HEK293T (cell line): Measurements from ENCODE around the gene CCDC102B.
"Not testable (repeated sequence)": the region's sequence is repeated elsewhere in the genome, so short reads cannot be mapped to it uniquely, and the experiment has no call there.

ENCODE experiments used
- CTCF ChIA-PET: fragments of 350-600 bp; formaldehyde crosslinking; extraction: SDS; loops from one replicate; lab custom pipeline; 2021; ENCODE audit warnings: antibody characterized with exemption, inconsistent platforms; lab: Yijun Ruan, JAX
- POLR2A ChIA-PET: fragments of 350-600 bp; formaldehyde crosslinking; extraction: SDS; loops from one replicate; lab custom pipeline; 2020; ENCODE audit warnings: antibody characterized with exemption, inconsistent platforms; lab: Yijun Ruan, JAX
- DNase-seq: peaks from one replicate; pipeline ENCODE4 v3.0.0; 2012; ENCODE audit warnings: mixed read lengths; ENCODE audit errors: extremely low spot score
- ARNT ChIP-seq: fragments of 450-650 bp; IDR thresholded peaks from 2 replicates; pipeline ENCODE4 v1.6.1; 2017; ENCODE audit warnings: mild to moderate bottlenecking
- BHLHE40 ChIP-seq: fragments of 450-650 bp; IDR thresholded peaks from 2 replicates; pipeline ENCODE4 v1.6.1; 2016; ENCODE audit warnings: mild to moderate bottlenecking, moderate library complexity, borderline replicate concordance
- CTBP1 ChIP-seq: fragments of 450-650 bp; IDR thresholded peaks from 2 replicates; pipeline ENCODE4 v1.6.1; 2016; ENCODE audit warnings: borderline replicate concordance
- ELF4 ChIP-seq: fragments of 450-650 bp; IDR thresholded peaks from 2 replicates; pipeline ENCODE4 v1.6.1; 2017; ENCODE audit warnings: antibody characterized with exemption
- FOXA1 ChIP-seq: fragments of 450-650 bp; IDR thresholded peaks from 2 replicates; pipeline ENCODE4 v1.6.1; 2016; ENCODE audit warnings: mild to moderate bottlenecking
- FOXK2 ChIP-seq: fragments of 450-650 bp; IDR thresholded peaks from 2 replicates; pipeline ENCODE4 v1.6.1; 2016; ENCODE audit warnings: mild to moderate bottlenecking
- FOXM1 ChIP-seq: fragments of 450-650 bp; IDR thresholded peaks from 2 replicates; pipeline ENCODE4 v1.6.1; 2017; ENCODE audit warnings: mild to moderate bottlenecking, borderline replicate concordance
- HDGF ChIP-seq: fragments of 450-650 bp; IDR thresholded peaks from 2 replicates; pipeline ENCODE4 v1.6.1; 2017; ENCODE audit warnings: antibody characterized with exemption, borderline replicate concordance
- L3MBTL2 ChIP-seq: fragments of 450-650 bp; conservative IDR thresholded peaks from 2 replicates; pipeline ENCODE4 v1.6.1; 2016; ENCODE audit warnings: mild to moderate bottlenecking
- LEF1 ChIP-seq: fragments of 450-650 bp; IDR thresholded peaks from 2 replicates; pipeline ENCODE4 v1.6.1; 2017; ENCODE audit warnings: mild to moderate bottlenecking, borderline replicate concordance
- NFRKB ChIP-seq: fragments of 450-650 bp; IDR thresholded peaks from 2 replicates; pipeline ENCODE4 v1.6.1; 2016; ENCODE audit warnings: mild to moderate bottlenecking, moderate library complexity
- SP1 ChIP-seq: fragments of 450-650 bp; IDR thresholded peaks from 2 replicates; pipeline ENCODE4 v1.6.1; 2017
- SUZ12 ChIP-seq: fragments of 450-650 bp; IDR thresholded peaks from 2 replicates; pipeline ENCODE4 v1.6.1; 2016; ENCODE audit warnings: mild to moderate bottlenecking
- TARDBP ChIP-seq: fragments of 450-650 bp; IDR thresholded peaks from 2 replicates; pipeline ENCODE4 v1.6.1; 2016
- ZNF384 ChIP-seq: fragments of 450-650 bp; IDR thresholded peaks from 2 replicates; pipeline ENCODE4 v1.6.1; 2016
- TF ChIP-seq, protein P1 (sequence below): fragments of 450-650 bp; IDR thresholded peaks from 2 replicates; pipeline ENCODE4 v1.6.1; 2016

CCDC102B gene

DNA sequence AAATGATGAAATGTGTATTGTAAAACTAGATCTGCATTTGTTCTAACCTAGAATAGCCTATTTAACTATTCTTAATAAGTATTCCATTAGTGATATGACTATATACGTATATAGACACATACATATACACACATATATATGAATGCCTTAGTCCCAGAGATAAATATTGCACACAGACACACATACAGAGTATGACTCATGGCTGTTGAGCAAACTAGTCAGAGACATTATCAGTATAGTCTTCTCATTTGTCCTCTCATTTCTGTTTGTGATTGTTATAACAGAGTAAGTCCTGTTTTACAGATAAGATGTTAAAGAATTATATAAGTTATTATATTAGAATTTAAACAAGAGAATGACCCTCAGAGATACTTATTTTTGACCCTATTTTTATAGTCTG lies 202.5 kb downstream of the CCDC102B start:
- no peak for TF ChIP-seq TARDBP
- TF ChIP-seq FOXA1, result no peak
- no peak for TF ChIP-seq SP1
- no peak for TF ChIP-seq L3MBTL2
- TF ChIP-seq ZNF384, result no peak
- POLR2A ChIA-PET, result no interaction called here
- no peak for DNase-seq
- CTCF ChIA-PET, result no interaction called here

DNA sequence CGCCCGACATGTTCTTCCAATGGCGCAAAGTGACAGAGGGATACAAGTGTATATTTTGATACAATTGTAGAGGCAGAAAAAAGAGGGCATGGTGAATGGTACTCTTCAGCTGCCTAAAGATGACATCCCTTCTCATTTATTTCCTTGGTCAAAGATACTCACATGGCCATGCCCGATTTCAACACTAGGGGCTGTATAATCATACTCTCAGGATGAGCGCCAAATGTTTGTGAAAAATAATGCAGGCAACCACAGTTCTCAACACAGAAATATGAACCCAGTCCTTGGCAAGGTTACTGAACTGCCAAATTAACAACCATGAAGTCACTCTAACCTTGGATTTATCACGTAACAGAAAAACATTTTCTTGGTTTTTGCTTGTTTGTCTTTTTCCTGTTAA lies 204.4 kb downstream of the CCDC102B start:
- ChIA-PET POLR2A (no interaction called here), CTCF (no interaction called here)
- DNase-seq, result no peak
- TF ChIP-seq, protein P1, sequence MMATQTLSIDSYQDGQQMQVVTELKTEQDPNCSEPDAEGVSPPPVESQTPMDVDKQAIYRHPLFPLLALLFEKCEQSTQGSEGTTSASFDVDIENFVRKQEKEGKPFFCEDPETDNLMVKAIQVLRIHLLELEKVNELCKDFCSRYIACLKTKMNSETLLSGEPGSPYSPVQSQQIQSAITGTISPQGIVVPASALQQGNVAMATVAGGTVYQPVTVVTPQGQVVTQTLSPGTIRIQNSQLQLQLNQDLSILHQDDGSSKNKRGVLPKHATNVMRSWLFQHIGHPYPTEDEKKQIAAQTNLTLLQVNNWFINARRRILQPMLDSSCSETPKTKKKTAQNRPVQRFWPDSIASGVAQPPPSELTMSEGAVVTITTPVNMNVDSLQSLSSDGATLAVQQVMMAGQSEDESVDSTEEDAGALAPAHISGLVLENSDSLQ, result no peak
- TF ChIP-seq SUZ12, result no peak

DNA sequence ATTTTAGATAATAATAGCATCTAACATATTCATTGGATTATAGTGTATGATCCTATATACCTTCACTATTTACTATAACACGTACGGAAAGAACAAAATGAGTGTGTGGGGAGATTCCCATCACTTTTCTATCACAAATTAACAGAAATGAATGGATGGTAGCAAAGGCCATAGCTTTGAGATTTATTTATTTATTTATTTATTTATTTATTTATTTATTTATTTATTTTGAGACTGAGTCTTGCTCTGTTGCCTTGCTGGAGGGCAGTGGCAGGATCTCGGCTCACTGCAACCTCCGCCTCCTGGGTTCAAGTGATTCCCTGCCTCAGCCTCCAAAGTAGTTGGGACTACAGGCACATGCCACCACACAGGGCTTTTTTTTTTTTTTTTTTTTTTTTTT lies 208.3 kb downstream of the CCDC102B start:
- POLR2A ChIA-PET, DNase-seq, CTCF ChIA-PET: not testable (repeated sequence)

DNA sequence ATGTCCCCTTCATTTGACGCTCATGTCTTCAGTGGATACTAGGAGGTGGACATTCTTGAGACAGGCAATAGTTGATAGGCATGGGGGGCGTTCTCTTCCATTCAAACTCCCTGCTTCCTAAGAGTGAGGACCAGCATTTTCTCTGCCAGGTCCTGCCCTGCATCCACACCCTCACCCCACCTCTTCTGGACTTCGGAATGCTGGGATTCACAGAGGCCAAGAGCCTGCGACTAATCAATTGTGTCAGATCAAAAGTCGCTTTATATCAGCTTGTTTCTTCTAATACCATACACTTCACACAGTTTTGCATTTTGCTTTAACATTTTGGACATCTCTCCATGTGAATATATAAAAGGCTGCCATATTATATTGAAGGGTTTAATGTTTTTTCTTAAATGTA lies 210.7 kb downstream of the CCDC102B start:
- ChIA-PET POLR2A (no interaction called here), CTCF (no interaction called here)
- no peak for DNase-seq
- TF ChIP-seq LEF1 (no peak), ZNF384 (no peak), FOXA1 (no peak), BHLHE40 (no peak), L3MBTL2 (no peak), SP1 (no peak), ARNT (no peak), ELF4 (no peak), CTBP1 (no peak), FOXK2 (no peak), NFRKB (no peak), HDGF (no peak), FOXM1 (no peak), SUZ12 (no peak)
- TF ChIP-seq, protein P1, result no peak

DNA sequence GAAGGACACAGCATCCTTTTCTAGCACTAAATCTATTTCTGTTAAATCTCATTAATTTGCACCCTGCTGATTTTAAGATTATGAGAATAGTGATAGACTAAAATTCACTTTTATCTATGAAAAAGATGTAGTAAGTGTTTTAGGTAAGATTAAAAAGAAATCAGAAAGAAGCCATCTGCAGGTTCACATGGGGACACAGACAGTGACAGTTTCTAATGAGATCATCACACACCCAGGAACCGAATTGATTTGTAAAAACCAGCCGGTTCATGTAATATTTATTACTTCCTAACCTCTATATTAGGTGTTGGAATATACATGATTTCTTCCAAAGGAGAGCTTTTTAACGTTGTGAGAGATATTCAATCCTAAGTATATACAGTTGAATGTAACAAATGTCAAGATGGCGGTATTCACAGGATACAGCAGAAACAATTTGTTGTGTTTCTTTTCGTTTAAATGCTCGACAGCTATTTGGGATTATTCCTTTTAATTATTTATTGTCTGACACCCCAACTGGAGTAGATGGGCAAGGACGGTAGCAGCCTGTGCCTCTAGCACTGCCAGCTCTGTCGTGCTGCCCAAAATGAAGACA lies 223.4 kb downstream of the CCDC102B start:
- TF ChIP-seq FOXM1 (no peak), SUZ12 (no peak), FOXA1 (no peak), LEF1 (no peak), NFRKB (no peak), BHLHE40 (no peak), ARNT (no peak), L3MBTL2 (no peak), CTBP1 (no peak), ELF4 (no peak), HDGF (no peak)
- CTCF ChIA-PET, result no interaction called here

DNA sequence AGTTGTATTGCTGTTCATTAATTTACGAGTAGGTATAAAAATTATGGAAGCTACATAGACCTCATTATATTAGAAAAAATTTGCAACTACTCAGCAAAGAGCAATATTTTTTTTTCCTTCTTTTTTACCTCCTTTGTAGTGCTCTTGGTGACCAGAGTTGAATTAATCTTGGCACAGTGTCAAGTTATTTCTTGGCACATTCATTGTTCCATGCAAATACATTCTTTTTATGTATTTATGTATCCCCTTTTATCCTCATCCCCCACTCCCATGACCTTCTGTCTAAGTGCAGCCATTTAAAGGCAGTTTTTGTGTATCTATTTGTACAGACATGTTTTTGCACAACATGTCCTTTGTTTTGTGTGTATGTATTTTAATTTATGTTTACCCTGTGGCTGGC lies 224.5 kb downstream of the CCDC102B start:
- TF ChIP-seq ZNF384 (no peak), TARDBP (no peak), HDGF (no peak), L3MBTL2 (no peak), SP1 (no peak), FOXK2 (no peak), CTBP1 (no peak), LEF1 (no peak), SUZ12 (no peak), ARNT (no peak), FOXA1 (no peak), BHLHE40 (no peak), NFRKB (no peak), FOXM1 (no peak), ELF4 (no peak)
- TF ChIP-seq, protein P1, result no peak
- POLR2A ChIA-PET, result no interaction called here
- CTCF ChIA-PET, result no interaction called here
- no peak for DNase-seq

More for the DNA sequence above, 223.4 kb downstream of the CCDC102B start:
- POLR2A ChIA-PET, result no interaction called here
- DNase-seq, result no peak

DNA sequence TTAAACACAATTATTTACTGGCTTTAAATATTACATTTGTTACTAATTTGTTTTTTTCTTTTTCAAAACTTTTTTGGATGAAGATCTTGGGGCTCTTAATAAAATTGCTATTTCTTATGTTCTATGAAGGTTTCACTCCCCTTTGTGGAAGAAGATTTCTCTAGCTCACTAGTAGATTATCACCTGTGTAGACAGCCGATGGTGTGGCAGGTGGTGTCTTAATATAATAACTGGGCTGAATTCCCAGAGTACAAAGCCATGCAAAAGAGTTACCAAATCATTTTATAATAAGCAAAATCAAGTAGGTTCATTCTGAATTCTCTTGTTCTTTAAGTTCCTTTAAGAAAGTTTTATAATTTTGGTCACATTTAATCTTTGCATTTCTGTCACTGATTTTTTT lies 233.7 kb downstream of the CCDC102B start:
- CTCF ChIA-PET, result no interaction called here
- DNase-seq, result no peak
- TF ChIP-seq SP1, result no peak
- TF ChIP-seq SUZ12, result no peak
- TF ChIP-seq TARDBP, result no peak
- no peak for TF ChIP-seq ARNT
- TF ChIP-seq, protein P1, result no peak
- TF ChIP-seq L3MBTL2, result no peak
- no peak for TF ChIP-seq ZNF384
- no peak for TF ChIP-seq BHLHE40
- TF ChIP-seq FOXK2, result no peak
- no peak for TF ChIP-seq HDGF
- TF ChIP-seq ELF4, result no peak
- no peak for TF ChIP-seq FOXA1
- TF ChIP-seq CTBP1, result no peak
- POLR2A ChIA-PET, result no interaction called here
